GM21367 (cell line): ENCODE results near the gene SEC61G.

ENCODE experiments used
- ATAC-seq: cut with Tn5 transposase; IDR thresholded peaks from one replicate; pipeline ENCODE4 v1.9.1; 2021; ENCODE audit not compliant: unreplicated experiment

SEC61G gene

DNA sequence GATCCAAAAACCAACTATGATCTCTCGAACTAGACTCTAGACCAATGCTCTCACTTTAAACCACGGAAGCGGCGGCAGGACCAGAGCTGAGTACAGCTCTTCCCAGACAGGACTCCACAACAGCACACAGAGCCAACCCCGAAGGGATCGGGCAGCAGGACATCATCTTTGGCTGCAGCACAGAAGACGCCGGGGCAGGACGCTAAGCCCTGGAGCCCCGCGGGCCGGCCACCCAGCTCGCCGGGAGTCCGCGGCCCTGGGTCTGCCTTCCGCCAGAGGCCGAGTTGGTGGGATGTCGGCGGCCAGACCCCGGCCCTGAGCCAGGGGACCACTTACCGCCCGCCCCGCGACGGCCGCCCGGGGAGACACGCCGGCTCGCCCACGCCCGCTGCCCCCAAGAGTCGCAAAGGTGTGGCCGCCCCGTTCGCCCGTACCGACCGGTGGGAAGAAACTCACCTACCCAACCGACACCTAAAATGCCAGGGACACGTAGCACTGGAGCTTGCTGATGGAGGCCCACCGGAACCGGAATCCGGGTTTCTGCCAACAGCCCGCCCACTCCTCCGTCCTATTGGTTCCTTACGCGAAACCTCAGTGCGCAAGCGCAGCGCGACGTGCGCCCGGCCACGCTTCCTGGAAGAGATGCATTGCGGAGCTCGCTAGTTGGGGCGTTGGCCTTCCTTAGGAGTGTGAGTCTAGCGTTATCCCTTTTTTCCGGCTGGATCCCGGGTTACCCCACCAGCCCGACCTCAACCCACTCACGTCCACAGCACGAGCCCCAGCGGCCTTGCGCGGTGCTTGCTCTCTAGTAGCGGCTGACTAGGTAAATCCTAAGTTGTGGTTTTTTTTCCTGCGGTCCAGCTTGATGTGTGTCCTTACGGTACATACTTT is at the start of gene SEC61G:
SEC61G (minus strand) TSS at position 510 of the 891 bp plus-strand sequence. CDS start 1,623 bp downstream, outside the sequence.
- ATAC-seq: peak; percentile 93

DNA sequence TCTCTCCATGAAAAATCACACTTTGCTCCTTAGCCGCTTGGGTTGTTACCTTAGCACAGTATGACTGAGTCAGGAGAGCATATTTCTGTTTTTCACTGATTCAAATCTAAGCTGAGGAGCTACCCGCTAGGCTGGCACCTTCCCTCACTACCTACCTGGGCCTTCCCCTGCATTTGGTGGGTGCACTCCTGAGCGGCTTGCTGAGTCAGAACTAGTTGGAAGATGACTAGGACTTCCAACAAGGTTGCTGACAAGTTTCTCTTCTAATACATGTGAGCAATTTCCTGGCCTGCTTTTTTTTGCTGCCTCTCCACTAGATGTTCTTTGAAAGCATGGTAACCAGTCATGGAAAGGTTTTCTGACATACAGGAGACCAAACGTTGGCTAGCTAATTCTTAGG is 43.8 kb upstream of the SEC61G start:
- no peak for ATAC-seq

DNA sequence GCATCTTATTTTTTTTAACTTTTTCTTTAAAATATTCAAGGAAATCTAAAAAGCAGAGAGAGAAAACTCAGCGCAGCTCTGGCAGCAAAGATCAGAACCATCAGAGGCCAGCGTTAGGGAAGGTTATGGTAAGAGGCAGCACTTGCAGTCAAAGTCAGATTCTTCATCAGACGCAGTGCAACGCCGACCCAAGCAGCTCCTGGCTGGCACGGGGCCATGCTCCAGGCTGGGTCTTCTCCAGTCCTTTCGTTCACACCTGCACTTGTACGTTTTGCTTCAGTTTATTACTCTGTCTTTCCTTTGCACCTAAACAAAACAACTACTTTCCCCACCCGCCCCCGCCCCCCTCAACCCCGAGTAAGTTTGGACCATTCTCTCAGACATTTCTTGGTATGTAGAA is 43.1 kb upstream of the SEC61G start:
- ATAC-seq: no peak

DNA sequence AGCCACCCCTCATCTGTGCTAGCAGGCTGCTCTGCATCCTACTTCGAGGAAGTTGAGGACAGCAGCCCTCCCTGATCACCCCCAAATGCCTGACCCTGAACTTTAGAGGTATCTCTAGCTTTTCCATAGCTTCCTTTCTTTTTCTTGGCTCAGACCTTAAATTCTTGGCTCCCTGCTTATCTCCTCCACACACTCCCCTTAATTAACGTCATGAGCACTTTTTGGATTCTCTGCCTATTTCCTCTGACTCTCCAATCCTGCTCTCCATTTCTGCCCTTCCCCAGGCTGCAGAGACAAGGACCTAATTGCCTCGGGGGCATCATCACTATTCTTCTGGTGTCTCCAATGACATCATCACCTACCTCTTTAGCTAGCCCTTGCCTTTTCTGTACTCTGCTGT is 40.8 kb upstream of the SEC61G start:
- no peak for ATAC-seq

DNA sequence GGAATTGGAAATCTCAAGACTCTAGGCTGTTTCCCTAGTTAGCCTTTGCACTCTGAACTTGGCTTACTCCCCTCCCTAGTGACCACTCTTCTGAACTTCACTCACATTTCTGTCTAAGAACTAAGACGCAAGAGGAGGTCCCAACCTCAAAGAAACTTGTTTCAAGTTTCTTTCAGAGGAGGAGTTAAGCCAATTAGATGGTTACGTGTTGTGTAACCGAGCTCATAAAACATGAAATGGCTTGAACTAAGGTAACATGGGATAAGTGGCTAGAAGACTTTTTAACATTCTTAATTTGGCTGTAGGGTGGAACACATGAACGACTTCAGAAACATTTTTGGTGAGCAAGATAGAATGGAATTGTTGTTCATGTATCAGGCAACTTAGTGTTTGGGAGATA is 39.5 kb upstream of the SEC61G start:
- ATAC-seq: no peak

DNA sequence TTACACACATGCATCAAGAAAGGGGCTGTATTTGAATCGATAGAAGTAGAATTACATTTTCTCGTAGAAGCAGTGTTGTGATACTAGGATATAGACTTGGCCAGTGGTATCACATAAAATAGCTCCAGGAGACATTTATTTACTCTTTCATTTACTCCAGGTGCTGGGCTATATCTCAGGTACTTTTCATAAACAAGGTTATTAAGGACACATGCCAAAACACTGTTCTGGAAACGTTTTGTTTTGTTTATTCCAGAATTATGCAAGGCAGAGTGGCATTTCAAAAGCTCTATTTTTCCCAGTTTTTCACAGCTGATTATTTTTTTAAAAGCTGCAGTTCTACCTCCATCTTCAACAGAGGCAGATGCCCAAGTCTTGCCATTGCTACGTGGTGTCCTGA is 37.8 kb upstream of the SEC61G start:
- ATAC-seq: no peak

DNA sequence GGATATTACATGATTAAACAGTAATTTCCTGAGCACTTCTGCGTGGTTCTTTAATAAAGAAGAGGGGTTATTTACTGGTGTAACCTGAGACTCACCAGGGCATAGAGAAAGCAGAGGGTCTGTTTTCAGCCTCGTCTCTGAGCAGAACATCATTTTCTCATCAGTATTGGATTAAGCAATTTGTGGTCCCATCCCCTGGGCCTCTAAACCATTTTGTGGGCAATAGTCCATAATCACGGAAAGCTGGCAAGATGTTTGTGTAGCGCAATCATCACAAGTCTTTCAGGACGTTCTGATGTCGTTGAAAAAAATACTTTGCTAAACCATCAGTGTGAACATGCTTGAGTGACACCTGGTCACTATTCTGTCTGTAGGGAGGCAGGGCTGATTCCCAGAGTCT is 37.1 kb upstream of the SEC61G start:
- no peak for ATAC-seq

DNA sequence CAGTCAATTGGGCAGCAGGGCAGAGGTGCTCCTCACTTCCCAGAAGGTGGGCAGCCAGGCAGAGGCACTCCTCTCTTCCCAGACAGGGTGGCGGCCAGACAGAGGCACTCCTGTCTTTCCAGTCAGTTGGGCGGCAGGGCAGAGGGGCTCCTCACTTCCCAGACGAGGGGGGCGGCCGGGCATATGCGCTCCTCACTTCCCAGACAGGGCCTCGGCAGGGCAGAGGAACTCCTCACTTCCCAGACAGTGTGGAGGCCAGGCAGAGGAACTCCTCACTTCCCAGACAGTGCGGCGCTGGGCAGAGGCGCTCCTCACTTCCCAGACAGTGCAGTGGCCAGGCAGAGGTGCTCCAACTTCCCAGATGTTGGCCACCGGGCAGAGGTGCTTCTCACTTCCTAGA is 33.4 kb upstream of the SEC61G start:
- no peak for ATAC-seq

DNA sequence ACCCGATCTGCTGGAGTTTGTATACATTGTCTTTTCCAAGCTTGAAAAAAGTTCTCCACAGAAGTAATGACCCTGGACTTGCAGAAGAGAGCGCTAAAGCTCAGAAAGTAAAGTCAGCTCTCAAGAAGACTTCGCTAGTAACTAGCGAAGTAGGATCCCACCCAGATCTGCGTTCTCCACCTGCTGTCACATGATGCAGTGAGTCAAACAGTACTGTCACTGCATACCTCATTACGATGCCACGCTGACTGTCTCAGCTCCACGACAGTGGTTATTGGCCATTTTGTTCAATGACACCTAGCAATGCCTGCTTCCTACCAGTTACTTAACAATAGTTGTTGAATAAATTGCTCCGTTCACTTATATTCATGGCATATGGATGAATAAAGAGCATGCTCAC is 29.7 kb upstream of the SEC61G start:
- ATAC-seq: peak; percentile 70

DNA sequence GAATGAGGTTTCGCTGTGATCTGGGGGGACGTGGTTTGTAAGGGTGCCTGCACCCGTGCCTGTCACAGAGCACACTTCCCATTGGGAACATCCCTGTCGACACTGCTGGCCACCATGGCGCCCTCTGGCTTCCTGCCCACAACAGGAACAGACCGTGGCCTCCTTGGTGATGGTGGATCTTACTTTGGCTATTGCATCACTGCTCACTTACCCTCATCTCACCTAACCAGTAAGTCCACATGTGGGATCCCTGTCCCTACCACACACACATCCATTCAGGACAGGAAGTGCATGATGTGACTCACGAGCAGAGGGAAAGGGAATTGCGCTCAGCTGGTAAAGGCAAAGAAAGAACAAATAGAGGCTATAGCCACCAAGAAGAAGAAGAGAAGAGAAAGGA is 26.2 kb upstream of the SEC61G start:
- ATAC-seq: no peak

DNA sequence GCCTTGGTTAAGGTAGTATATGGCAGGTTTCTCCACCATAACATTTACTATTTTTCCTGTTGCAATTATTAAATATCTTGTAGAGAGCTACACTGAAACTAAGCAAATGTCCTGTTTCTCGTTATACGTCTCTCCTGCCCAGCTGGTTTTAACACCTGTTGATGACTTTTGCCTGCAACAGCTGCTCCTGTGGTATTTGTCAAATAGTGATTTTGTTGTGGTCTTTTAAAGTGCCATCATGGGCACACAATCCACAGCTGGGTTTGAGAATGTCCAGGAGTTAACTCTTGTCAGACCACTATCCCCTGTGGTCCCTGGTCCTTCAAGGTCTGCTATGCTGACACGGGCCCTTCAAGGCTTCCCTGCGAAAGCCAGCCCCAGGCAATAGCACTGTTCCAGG is 24.9 kb upstream of the SEC61G start:
- ATAC-seq: no peak

DNA sequence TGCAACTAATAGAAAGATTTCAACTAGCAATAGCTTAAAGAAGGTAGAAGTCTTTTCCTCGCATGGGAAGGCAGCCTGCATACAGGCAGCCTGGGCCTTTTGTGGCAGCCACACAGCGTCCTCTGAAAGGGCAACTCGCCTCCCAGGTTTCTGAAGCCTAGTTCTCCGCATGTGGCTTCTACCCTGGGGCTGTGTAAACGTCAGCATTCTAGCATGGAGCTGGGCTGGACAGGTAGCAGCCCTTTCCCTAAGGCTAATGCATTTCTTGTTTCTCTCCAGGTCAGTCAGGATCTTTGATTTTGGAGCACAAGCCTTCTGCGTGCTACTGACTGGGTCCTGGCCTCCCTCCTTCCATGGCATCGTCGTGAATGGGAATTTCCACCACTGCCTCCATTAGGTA is 23.8 kb upstream of the SEC61G start:
- no peak for ATAC-seq

DNA sequence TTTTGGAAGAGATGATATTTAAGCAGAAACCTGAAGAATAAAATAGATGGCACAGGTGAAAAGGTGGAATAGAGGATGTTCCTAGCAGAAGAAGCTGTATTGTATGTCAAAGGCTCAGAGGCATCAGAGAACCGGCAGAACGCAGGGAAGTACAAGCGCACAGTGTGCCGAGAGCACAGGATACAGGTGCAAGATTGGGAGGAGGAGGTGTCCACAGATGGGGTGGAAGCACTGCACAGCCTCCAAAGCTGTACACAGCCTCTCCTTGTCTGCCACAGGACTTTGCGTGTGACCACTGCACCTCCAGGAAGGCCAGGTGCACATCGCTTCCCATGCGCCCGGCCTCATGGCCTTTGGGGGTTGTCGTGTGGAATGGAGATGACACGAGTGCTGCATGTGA is 23.3 kb upstream of the SEC61G start:
- no peak for ATAC-seq

DNA sequence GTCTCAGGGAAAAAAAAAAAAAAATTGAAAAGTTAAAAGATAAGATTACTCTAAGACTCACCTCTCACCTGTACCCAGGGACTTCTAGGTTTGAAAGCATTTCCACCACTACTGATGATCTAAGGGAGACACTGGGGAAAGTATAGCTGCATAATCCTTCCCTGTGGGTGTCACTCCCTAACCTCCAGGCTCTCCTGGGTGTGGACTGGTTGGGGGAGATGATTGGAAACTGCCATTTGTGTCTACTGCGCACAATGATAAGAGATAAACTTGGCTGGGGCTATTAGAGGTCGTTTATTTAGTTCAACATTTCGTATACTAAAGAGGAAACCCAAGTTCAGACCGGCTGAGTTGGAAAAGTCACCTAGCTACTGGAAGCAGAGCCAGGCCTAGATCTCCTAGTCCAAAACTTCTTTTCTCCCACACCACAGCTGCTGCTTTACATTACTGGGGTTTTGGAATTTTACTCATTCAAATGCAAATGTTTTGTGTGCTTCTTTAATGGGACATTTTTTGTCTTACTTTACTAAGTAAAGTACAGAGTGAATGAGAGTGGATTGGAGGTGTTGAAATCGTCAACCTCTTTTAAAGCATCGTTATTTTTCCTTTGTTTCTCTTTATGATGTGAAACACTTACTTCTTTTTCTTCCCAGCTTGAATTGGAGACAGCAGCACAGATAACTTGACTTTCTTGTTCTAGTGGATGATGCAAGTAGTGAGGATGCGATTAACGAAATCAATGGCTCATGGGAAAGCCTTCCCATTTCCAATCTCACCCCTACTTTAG is 22.3 kb upstream of the SEC61G start:
- no peak for ATAC-seq

DNA sequence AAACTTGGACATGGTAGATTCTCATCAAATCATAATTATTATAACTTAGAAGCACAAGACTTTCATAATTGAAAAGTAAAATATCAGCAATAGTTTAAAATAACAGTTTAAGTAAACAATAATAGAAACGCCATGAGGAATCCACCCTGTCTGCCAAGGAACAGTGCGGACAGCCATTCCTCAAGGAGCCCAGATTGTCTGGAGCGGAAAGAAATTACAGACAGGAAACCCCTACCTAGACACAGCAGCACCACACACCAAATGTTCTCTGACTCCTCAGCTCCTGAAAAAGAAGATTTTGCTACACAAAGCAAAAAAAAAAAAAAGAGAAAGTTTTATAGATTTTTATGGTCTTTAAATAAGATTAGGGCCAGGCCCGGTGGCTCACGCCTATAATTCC is 21.5 kb upstream of the SEC61G start:
- no peak for ATAC-seq

DNA sequence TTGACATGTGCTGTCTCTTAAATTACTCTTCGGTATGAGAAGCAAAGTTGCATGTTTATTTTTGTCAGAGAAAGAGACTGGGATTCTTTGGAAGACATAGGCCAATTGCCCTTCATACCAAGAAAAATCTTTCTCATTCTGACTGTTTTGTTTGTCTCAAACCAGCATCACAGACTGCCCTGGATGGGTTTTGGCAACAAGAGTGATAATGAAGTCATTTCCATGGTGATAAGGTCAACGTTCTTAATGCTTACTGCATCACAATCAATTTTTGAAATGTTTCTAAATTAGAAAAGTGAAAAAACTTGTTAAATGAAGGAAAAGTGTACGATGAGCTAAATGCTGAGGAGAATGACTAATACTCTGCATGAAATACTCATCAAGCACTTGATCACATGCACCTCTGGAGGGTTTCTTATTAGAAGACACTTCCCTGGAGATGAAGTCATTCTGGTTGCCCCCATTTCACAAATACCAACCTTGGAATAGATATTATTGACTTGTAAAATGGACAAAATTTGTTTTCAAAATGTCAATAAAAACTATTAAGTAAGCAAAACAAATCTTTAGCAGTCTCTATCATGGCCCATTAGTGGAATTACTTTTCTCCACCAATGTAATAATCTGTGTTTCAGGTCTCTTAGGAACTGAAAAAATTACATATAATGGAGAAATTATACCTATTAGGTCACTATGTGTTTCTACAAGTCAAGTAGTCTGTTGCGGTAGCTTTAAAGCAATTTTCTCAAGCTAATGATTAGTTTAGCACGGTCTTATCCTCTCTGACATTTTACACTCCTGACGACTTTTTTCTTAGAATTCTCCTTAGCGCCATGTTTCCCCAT is 19.9 kb upstream of the SEC61G start:
- no peak for ATAC-seq

DNA sequence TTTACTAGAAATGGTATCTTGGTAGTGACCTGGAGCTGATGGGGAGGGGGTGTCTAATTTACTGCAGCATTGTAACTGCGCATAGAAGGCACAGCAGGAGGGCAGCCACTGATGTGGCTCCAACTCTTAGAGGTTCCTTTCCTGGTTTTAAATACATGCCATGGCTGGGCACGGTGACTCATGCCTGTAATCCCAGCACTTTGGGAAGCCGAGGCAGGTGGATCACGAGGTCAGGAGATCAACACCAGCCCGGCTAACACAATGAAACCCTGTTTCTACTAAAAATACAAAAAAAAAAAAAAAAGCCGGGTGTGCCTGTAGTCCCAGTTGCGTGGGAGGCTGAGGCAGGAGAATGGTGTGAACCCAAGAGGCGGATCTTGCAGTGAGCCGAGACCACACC is 19.2 kb upstream of the SEC61G start:
- no peak for ATAC-seq

DNA sequence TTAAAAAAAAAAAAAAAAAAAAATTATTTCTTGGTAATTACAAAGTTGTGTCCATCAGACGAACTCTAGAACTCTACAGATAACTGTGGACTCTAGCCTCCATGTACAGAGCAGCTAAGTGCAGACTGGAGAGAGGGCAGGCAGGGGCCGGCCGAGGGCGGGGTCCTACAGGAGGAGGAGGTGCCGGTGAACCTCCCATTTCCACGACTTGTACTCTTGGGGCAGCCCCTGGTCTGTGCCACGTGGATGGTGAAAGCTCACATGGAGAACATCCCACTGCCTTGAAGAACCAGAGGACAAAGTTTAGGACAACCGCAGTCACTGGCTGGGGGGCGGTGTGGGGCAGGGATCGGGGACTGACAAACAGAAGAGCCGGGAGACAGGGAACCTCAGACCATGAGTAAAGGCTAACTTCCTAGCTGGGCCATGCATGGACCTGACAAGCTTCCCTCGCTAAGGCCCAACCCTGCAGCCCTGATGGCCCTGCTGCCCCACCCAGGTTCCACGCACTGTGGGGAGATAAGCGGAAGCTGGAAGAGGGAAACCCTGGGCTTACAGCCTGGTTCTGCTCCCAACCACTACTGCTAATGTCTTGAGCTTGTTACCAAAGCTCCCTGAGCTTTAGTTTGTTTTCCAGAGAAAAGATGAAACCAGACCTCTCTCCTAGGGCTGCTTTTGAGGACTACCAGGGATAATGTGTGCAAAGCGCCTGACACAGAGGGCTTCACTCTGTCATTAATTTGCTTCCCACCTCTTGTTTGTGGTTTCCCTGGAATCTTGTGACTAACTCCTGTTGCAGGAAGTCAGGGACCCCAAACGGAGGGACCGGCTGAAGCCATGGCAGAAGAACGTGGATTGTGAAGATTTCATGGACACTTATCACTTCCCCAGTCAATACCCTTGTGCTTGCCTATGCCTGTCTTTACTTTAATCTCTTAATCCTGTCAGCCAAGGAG is 16.1 kb upstream of the SEC61G start:
- no peak for ATAC-seq

DNA sequence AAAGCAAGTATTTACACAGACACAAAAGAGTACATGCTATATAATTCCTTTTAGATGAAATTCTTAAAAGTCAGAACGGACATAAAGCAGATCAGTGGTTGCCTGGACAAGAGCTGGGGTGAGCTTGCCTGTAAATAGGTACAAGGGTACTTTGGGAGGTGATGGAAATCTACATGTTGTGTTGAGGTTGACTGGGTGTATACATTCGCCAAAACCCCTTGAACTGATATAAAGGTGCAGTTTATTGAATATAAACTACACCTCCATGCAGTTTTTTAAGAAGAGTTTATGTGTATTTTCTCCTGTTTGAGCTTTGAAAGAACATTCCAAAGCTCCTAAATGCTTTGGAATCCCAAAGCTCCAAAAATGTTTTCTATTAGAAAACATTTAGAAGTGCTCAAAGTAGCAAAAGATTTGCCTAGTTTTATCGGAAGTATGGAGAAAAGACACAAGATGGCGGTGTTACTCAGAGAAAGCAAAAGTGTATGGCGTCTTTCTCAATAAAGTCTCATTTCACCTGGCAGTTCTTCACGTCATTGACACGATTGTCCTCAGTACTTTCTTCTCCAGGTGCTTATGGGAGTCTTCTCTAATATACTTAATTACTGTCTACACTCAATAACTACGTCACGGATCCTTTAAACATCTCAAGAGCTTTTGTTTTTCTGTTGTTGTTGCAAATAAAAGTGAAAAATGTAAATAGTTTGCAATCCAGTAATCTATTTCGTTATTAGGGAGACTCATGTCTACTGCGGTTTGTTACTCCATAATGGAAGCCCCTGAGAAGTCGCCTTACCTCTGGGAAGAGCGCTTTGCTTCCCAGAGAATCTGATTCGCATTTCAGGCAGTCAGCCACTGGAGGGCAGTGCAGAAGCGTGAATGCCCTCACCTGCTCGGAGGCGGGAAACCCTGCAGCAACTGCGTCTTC is 14.7 kb upstream of the SEC61G start:
- ATAC-seq: peak; percentile 71
